ENCODE results near the gene FEZ2.
A peak's percentile ranks its signal among the peaks of the same experiment; 100 is the strongest.

FEZ2 gene

DNA sequence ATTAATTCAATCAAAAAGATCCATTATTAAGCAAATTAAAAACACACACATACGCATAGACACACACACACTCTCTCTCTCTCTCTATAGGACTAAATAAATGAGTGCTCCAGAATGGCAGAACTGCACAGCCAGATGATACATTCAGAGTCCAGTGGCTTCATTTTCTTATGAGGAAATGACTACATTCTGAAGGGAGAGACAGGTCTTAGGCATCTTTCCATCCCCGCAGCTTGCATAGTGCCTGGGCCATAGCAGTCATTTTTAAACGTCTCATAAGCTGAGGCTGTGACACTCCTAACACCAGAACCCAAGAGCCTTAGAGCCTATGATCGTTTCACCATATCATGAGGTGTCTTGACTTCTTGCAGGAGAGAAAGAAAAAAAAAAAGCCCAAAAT lies 31.1 kb downstream of the FEZ2 start:
- no peak overlapping the region for H3K4me3 ChIP-seq (ENCODE audit: low read depth, low read length)
- H3K27ac ChIP-seq: no peak overlapping the region
- H3K27me3 ChIP-seq (replicated peaks): no peaks in the 10 kb centered on the region
- in situ Hi-C loops (cut with HindIII; ENCODE audit: low pct_ligation_motif_present, low sequenced_read_pairs): no loop called here
- H3K36me3 ChIP-seq (replicated peaks): no peaks in the 10 kb centered on the region
- DNase-seq: no peak
- TF ChIP-seq, protein P1, sequence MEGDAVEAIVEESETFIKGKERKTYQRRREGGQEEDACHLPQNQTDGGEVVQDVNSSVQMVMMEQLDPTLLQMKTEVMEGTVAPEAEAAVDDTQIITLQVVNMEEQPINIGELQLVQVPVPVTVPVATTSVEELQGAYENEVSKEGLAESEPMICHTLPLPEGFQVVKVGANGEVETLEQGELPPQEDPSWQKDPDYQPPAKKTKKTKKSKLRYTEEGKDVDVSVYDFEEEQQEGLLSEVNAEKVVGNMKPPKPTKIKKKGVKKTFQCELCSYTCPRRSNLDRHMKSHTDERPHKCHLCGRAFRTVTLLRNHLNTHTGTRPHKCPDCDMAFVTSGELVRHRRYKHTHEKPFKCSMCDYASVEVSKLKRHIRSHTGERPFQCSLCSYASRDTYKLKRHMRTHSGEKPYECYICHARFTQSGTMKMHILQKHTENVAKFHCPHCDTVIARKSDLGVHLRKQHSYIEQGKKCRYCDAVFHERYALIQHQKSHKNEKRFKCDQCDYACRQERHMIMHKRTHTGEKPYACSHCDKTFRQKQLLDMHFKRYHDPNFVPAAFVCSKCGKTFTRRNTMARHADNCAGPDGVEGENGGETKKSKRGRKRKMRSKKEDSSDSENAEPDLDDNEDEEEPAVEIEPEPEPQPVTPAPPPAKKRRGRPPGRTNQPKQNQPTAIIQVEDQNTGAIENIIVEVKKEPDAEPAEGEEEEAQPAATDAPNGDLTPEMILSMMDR (IDR thresholded peaks at IDR 0.05; ENCODE audit: low read depth, low read length, missing control alignments): no peak

GRCh38 chr2:36565712-36566111 lies 32.3 kb downstream of the FEZ2 start:
- TF ChIP-seq, protein P1 (IDR thresholded peaks at IDR 0.05; ENCODE audit: low read depth, low read length, missing control alignments): no peak

GRCh38 chr2:36564377-36564930 lies 33.5 kb downstream of the FEZ2 start:
- DNase-seq: no peak
- Histone ChIP-seq H3K36me3 (replicated peaks) (no peaks in the 10 kb centered on the region), H3K27ac (no peak overlapping the region), H3K27me3 (replicated peaks) (no peaks in the 10 kb centered on the region), H3K4me3 (ENCODE audit: low read depth, low read length) (no peak overlapping the region)
- in situ Hi-C loops (cut with HindIII; ENCODE audit: low pct_ligation_motif_present, low sequenced_read_pairs): no loop called here
- TF ChIP-seq, protein P1 (IDR thresholded peaks at IDR 0.05; ENCODE audit: low read depth, low read length, missing control alignments): no peak

More at GRCh38 chr2:36565712-36566111, 32.3 kb downstream of the FEZ2 start:
- Histone ChIP-seq H3K27ac (no peak overlapping the region), H3K36me3 (replicated peaks) (no peaks in the 10 kb centered on the region), H3K27me3 (replicated peaks) (no peaks in the 10 kb centered on the region), H3K4me3 (ENCODE audit: low read depth, low read length) (no peak overlapping the region)
- DNase-seq: no peak
- in situ Hi-C loops (cut with HindIII; ENCODE audit: low pct_ligation_motif_present, low sequenced_read_pairs): no loop called here

GRCh38 chr2:36562973-36563532 lies 34.9 kb downstream of the FEZ2 start:
- Histone ChIP-seq H3K4me3 (ENCODE audit: low read depth, low read length) (no peak overlapping the region), H3K36me3 (replicated peaks) (no peaks in the 10 kb centered on the region), H3K27me3 (replicated peaks) (no peaks in the 10 kb centered on the region), H3K27ac (peak overlapping the region; percentile 96)
- DNase-seq: no peak
- in situ Hi-C loops (cut with HindIII; ENCODE audit: low pct_ligation_motif_present, low sequenced_read_pairs): no loop called here
- TF ChIP-seq, protein P1 (IDR thresholded peaks at IDR 0.05; ENCODE audit: low read depth, low read length, missing control alignments): no peak

- no peak for DNase-seq
- no peaks in the 10 kb centered on the region for H3K27me3 ChIP-seq (replicated peaks)
- in situ Hi-C loops (cut with HindIII; ENCODE audit: low pct_ligation_motif_present, low sequenced_read_pairs): no loop called here
- TF ChIP-seq, protein P1 (IDR thresholded peaks at IDR 0.05; ENCODE audit: low read depth, low read length, missing control alignments): no peak
- H3K27ac ChIP-seq: peak overlapping the region; percentile 96
- no peaks in the 10 kb centered on the region for H3K36me3 ChIP-seq (replicated peaks)
- no peak overlapping the region for H3K4me3 ChIP-seq (ENCODE audit: low read depth, low read length)
These were observed 35.7 kb downstream of the FEZ2 start for GRCh38 chr2:36562240-36562639.

Measured in brain microvascular endothelial cell (primary cell).